ENCODE results near the gene CHCHD3.
"Not testable (repeated sequence)": the region's sequence is repeated elsewhere in the genome, so short reads cannot be mapped to it uniquely, and the experiment has no call there.

The CHCHD3 gene

DNA sequence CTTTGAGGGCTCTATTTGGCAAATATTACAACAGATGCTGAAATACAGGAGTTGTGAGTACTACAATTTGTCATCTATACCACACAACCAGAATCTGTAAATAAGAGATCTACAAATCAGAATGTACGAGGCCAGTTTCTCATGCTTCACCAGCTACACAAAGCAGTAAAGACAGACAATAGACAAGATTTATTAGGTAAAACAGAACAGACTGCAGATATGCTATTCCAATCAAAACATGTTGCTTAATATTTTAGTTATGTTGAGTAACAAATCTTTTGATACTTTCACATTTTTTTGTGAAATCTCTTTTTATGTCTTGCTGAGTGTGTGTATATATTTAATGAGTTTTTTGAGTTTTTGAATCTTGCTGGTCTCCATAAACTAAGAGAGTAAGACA is 109.1 kb downstream of the CHCHD3 start:
- no peak for DNase-seq (ENCODE audit: low read depth)
- no peak for TF ChIP-seq CTCF (conservative IDR thresholded peaks at IDR 0.05; ENCODE audit: low read depth, low read length)

GRCh38 chr7:132970257-132970656 is 111.6 kb downstream of the CHCHD3 start:
- TF ChIP-seq CTCF (conservative IDR thresholded peaks at IDR 0.05; ENCODE audit: low read depth, low read length), result no peak
- no peak overlapping the region for H3K4me3 ChIP-seq (ENCODE audit: low read depth, low read length)
- DNase-seq (ENCODE audit: low read depth), result no peak

More for the DNA sequence above, 109.1 kb downstream of the CHCHD3 start:
- no peak overlapping the region for H3K4me3 ChIP-seq (ENCODE audit: low read depth, low read length)

DNA sequence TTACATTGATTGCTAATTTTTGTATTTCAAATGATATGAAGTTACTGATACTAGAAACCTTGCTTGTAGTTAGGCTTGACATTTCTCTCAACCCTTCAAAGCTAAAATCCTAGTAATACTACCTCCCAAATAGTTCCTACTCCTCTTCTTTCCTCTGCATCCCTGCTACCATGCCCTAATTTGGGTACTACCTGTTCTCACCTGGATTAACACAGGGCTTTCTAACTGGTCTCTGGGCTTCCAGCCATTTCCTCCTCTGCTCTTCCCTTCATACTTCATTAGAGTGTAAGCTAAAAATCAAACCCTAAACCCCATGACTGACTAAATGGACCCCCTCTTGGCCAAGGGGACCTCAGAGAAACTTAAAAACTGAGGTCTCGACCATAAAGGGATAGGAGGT is 112.4 kb downstream of the CHCHD3 start:
- no peak overlapping the region for H3K4me3 ChIP-seq (ENCODE audit: low read depth, low read length)
- TF ChIP-seq CTCF (conservative IDR thresholded peaks at IDR 0.05; ENCODE audit: low read depth, low read length), result no peak
- DNase-seq (ENCODE audit: low read depth), result no peak

DNA sequence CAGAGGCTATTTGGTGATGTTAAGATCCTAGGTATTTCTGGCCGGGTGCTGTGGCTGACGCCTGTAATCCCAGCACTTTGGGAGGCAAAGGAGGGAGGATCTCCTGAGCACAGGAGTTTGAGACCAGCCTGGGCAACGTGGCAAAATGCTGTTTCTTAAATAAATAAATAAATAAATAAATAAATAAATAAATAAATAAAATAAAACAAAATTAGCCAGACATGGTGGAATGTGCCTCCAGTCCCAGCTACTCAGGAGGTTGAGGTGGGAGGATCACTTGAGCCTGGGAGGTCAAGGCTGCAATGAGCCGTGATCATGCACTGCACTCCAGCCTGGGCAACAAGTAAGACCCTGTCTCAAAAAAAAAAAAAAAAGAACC is 114.4 kb downstream of the CHCHD3 start:
- not testable (repeated sequence) for H3K4me3 ChIP-seq (ENCODE audit: low read depth, low read length); DNase-seq (ENCODE audit: low read depth)

DNA sequence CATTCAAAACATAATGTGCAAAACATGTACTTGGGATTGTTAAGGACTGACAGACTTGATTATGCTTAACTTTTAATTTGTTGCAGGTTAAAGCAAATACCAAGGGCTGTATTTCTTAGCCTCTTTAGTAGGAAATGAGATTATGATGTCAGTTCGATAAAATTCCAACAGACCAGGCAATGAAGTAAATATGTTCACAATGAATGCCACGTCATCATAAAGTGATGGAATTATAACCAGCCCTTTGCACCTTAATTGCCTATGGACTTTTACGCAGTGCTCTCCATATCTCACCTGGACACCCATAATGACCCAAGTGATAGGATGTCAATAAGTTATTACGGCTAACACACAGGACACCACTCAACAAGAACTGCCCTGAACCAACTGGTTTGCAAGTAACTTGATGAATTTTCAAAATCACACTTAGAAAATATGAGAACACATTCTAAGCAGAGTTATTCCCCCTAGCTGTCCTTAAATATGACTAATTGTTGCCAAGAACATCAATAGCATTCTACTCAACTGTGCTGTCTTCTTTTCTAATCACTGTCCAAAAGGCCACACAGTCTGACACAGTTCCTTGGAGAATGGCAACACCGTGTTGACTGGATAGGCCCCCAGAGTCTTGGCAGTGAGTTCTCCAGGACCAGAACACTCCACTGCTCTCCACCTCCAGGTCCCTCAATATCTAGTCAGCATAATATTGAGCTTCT is 115.0 kb downstream of the CHCHD3 start:
- H3K4me3 ChIP-seq (ENCODE audit: low read depth, low read length), result no peak overlapping the region
- TF ChIP-seq CTCF (conservative IDR thresholded peaks at IDR 0.05; ENCODE audit: low read depth, low read length), result no peak
- DNase-seq (ENCODE audit: low read depth), result no peak

- no peak for TF ChIP-seq CTCF (conservative IDR thresholded peaks at IDR 0.05; ENCODE audit: low read depth, low read length)
- no peak overlapping the region for H3K4me3 ChIP-seq (ENCODE audit: low read depth, low read length)
- no peak for DNase-seq (ENCODE audit: low read depth)
Observed at GRCh38 chr7:132965951-132966350, 115.9 kb downstream of the CHCHD3 start.

DNA sequence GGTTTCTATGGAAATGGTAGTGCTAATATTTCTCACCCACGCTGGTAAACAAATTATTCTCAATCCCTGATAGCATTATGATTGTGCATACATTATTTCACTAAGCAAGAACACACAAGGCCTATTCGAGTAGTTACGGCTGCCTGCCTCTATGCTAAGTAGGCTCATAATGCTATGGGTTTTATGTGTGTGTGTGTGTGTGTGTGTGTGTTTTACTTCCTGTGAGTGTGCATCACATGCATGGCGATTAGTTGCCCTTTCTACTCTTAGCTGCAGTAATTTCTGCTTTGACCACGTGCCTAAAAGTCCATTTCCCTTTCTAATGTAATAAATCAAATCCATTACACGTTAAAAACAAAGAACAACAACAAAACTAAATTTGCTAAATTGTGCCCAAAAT is 117.0 kb downstream of the CHCHD3 start:
- H3K4me3 ChIP-seq (ENCODE audit: low read depth, low read length), result no peak overlapping the region
- no peak for DNase-seq (ENCODE audit: low read depth)
- TF ChIP-seq CTCF (conservative IDR thresholded peaks at IDR 0.05; ENCODE audit: low read depth, low read length), result no peak
